OCI-LY1 (cell line): ENCODE data around the gene CIB4.

Experiments used
- H2AFZ ChIP-seq: fragments of 200-600 bp; sonication (generic), shearing (Covaris generic); 2 replicates; pipeline ENCODE4 v1.6.0; 2014; ENCODE audit warnings: antibody characterized with exemption, mild to moderate bottlenecking, low read length
- H3F3A ChIP-seq: fragments of 200-600 bp; sonication (generic), shearing (Covaris generic); 2 replicates; pipeline ENCODE4 v1.6.0; 2014; ENCODE audit warnings: mild to moderate bottlenecking, antibody characterized with exemption, low read length, moderate library complexity; ENCODE audit not compliant: insufficient read depth
- H3K27ac ChIP-seq: fragments of 200-600 bp; sonication (generic); 2 replicates; pipeline ENCODE4 v1.5.1; 2014; ENCODE audit warnings: low read length, mixed run types, mild to moderate bottlenecking, low read depth; ENCODE audit not compliant: poor library complexity, severe bottlenecking
- H3K27me3 ChIP-seq: fragments of 200-600 bp; sonication (generic); 2 replicates; pipeline ENCODE4 v1.6.0; 2014; ENCODE audit warnings: antibody characterized with exemption, mild to moderate bottlenecking, low read length, moderate library complexity; ENCODE audit not compliant: insufficient read depth
- H3K36me3 ChIP-seq: fragments of 200-600 bp; sonication (generic); 2 replicates; pipeline ENCODE4 v1.6.1; 2014; ENCODE audit warnings: mild to moderate bottlenecking, antibody characterized with exemption, low read length, moderate library complexity, mixed read lengths; ENCODE audit not compliant: insufficient read depth
- H3K4me1 ChIP-seq: fragments of 200-600 bp; sonication (generic); 2 replicates; pipeline ENCODE4 v1.5.1; 2014; ENCODE audit warnings: mild to moderate bottlenecking, low read length, moderate library complexity; ENCODE audit not compliant: insufficient read depth, severe bottlenecking
- H3K4me2 ChIP-seq: fragments of 200-600 bp; sonication (generic), shearing (Covaris generic); 2 replicates; pipeline ENCODE4 v1.6.1; 2014; ENCODE audit warnings: low read length
- H3K4me3 ChIP-seq: fragments of 200-600 bp; sonication (generic); 2 replicates; pipeline ENCODE4 v1.5.1; 2014; ENCODE audit warnings: low read length, low read depth, mild to moderate bottlenecking, mixed read lengths; ENCODE audit not compliant: poor library complexity, severe bottlenecking
- H3K79me2 ChIP-seq: fragments of 200-600 bp; shearing (Covaris generic); 2 replicates; pipeline ENCODE4 v1.6.1; 2016; ENCODE audit warnings: mixed run types, low read length, mixed read lengths; ENCODE audit not compliant: insufficient read depth
- H3K9ac ChIP-seq: fragments of 200-600 bp; sonication (generic), shearing (Covaris generic); 2 replicates; pipeline ENCODE4 v1.6.1; 2014; ENCODE audit warnings: mild to moderate bottlenecking, low read length, mixed read lengths
- H3K9me2 ChIP-seq: fragments of 200-600 bp; sonication (generic), shearing (Covaris generic); 2 replicates; pipeline ENCODE4 v1.6.1; 2014; ENCODE audit warnings: low read depth, mild to moderate bottlenecking, low read length, mixed read lengths
- H3K9me3 ChIP-seq: fragments of 200-600 bp; shearing (Covaris generic); 2 replicates; pipeline ENCODE4 v1.6.1; 2014; ENCODE audit warnings: low read length, mixed read lengths
- H4K20me1 ChIP-seq: fragments of 200-600 bp; sonication (generic), shearing (Covaris generic); 2 replicates; pipeline ENCODE4 v1.6.0; 2016; ENCODE audit warnings: mild to moderate bottlenecking, low read length; ENCODE audit not compliant: insufficient read depth
- EZH2 ChIP-seq: fragments of 200-600 bp; sonication (generic), shearing (Covaris generic); IDR thresholded peaks from 2 replicates; pipeline ENCODE4 v1.8.0; 2017; ENCODE audit warnings: borderline replicate concordance, mixed run types, mild to moderate bottlenecking, antibody characterized with exemption, low read length, moderate library complexity, mixed read lengths
- TF ChIP-seq, protein P1 (sequence below): fragments of 200-600 bp; sonication (generic), shearing (Covaris generic); IDR thresholded peaks from 2 replicates; pipeline ENCODE4 v1.5.1; 2017; ENCODE audit warnings: mild to moderate bottlenecking, antibody characterized with exemption, low read length, moderate library complexity, mixed read lengths

The CIB4 gene

DNA sequence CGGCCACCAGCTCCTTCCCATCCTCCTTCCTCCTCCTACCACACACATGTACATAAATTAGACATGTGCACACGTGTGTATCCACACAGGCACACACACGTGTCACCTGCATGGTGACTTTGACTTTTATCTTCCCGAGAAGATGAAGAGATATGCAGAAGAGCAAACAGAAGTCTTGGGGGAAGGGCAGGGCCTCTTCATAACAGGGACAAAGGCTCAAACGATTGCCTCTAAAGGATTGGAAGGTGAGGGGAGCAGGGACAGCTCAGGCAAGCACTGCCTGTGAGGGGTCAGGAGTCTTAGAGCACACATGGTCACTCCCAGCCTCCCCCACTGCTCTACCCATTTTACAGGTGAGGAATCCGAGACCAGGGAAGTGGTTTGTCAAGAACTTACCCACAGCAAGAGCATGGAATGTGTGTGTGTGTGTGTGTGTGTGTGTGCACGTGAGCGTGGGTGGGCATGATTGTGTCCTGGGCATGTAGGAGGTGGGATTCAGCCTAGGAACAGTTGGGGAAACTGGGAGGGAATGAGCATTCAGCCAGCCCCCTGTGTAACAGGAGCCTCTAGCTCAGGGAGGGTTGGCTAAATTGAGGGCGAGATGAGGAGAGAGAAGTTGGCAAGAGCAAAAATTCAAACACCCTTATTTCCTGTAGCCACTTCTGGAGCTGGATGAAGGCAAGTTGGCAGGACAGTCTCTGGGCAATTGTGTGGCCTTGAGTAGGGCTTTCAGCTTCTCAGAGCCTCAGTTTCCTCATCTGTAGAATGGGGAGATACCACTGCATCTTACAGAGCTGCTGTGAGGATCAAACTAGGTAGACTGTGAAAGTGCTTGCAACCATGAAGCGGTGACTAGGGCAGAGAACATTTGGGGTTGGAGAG, 24.2 kb downstream of the CIB4 start:
- Histone ChIP-seq H3K27ac (no peak overlapping the region), H3K9ac (no peak overlapping the region), H3K9me3 (no peaks in the 10 kb centered on the region), H4K20me1 (no peaks in the 10 kb centered on the region), H3K36me3 (no peaks in the 10 kb centered on the region), H3K4me1 (no peaks in the 10 kb centered on the region), H3K9me2 (no peaks in the 10 kb centered on the region), H3F3A (no peaks in the 10 kb centered on the region), H3K4me3 (no peak overlapping the region), H3K4me2 (no peak overlapping the region), H3K27me3 (0 out of 2 replicates have a peak, but pooled peaks cover 11% of the 10 kb centered on the region), H2AFZ (no peak overlapping the region), H3K79me2 (no peaks in the 10 kb centered on the region)
- TF ChIP-seq, protein P1, sequence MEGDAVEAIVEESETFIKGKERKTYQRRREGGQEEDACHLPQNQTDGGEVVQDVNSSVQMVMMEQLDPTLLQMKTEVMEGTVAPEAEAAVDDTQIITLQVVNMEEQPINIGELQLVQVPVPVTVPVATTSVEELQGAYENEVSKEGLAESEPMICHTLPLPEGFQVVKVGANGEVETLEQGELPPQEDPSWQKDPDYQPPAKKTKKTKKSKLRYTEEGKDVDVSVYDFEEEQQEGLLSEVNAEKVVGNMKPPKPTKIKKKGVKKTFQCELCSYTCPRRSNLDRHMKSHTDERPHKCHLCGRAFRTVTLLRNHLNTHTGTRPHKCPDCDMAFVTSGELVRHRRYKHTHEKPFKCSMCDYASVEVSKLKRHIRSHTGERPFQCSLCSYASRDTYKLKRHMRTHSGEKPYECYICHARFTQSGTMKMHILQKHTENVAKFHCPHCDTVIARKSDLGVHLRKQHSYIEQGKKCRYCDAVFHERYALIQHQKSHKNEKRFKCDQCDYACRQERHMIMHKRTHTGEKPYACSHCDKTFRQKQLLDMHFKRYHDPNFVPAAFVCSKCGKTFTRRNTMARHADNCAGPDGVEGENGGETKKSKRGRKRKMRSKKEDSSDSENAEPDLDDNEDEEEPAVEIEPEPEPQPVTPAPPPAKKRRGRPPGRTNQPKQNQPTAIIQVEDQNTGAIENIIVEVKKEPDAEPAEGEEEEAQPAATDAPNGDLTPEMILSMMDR = no peak
- TF ChIP-seq EZH2 = no peak

DNA sequence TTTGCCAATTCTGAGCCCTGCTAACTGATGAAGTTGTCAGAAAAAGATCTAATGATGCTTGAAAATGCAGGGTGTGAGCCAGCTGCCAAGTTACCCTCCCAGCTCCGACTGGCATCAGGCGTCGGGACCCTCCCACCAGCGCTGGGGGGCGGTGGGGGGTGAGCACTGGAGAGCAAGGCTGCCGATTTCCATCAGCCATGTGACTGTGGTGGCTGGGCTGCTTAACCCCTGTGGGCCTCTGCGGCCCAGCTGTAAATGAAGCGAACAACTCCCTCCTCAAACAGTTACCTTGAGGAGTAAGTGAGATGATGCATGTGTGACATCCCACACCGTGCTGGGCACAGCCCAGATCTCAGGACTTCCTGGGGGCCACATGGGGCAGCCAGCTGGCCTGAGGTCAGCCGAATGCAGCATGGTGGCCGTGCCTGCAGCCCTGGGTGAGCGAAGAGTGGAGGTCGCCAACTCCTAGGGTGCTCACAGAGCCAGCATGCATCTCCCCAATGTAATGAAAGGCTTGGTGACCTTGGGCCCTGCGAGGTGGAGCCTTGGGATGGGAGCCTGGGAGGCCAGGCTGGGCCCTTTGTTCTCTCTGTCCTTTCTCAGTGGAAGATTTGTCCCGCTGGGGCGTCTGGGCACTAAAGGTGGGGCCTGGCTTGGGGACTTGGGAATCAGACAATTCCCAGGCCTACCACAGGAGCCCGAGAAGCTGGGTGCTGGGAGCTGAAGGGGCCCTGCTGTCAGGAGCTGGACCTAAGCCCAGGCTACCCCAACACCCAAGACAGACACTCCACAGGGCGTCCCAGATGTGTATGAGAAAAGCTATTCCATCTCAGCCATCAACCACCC, 25.1 kb downstream of the CIB4 start:
- H3K9me2 ChIP-seq = no peaks in the 10 kb centered on the region
- no peak overlapping the region for H2AFZ ChIP-seq
- H3K36me3 ChIP-seq = no peaks in the 10 kb centered on the region
- no peak overlapping the region for H3K4me2 ChIP-seq
- no peaks in the 10 kb centered on the region for H3K4me1 ChIP-seq
- no peak for TF ChIP-seq EZH2
- TF ChIP-seq, protein P1 = no peak
- H3F3A ChIP-seq = no peaks in the 10 kb centered on the region
- no peak overlapping the region for H3K4me3 ChIP-seq
- H3K9me3 ChIP-seq = no peaks in the 10 kb centered on the region
- H3K27ac ChIP-seq = no peak overlapping the region
- H3K79me2 ChIP-seq = no peaks in the 10 kb centered on the region
- H3K27me3 ChIP-seq = 0 out of 2 replicates have a peak, but pooled peaks cover 11% of the 10 kb centered on the region
- H4K20me1 ChIP-seq = no peaks in the 10 kb centered on the region
- no peak overlapping the region for H3K9ac ChIP-seq

DNA sequence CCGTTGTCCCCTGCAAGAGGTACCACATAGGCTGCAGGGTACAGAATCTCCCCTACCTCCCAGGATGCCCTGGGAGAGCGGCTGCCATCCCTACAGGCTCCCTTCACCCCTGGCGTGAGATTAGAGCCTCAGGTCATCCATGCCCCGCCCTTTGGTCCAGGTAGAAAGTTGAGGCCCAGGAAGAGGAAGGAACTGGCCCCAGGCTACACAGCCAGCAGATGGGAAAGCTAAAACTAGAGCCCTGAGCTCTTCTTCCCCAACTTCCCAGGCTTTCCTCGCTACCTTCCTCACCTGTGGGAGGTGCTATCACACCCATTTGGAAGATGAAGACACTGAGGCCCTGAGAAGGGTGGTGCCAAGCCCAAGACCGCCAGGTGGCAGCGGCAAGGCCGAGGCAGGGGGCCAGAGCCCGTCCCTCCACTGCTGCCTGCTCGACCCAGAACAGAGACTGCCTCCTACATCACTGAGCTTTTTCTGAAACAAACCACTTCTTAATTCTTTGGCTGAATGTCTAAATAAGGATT, 25.8 kb downstream of the CIB4 start:
- no peaks in the 10 kb centered on the region for H3F3A ChIP-seq
- no peak overlapping the region for H2AFZ ChIP-seq
- TF ChIP-seq, protein P1 = peak; percentile 56
- TF ChIP-seq EZH2 = no peak
- H3K79me2 ChIP-seq = no peaks in the 10 kb centered on the region
- H3K4me2 ChIP-seq = no peak overlapping the region
- no peak overlapping the region for H3K4me3 ChIP-seq
- H3K36me3 ChIP-seq = no peaks in the 10 kb centered on the region
- no peaks in the 10 kb centered on the region for H4K20me1 ChIP-seq
- H3K9ac ChIP-seq = no peak overlapping the region
- no peaks in the 10 kb centered on the region for H3K9me2 ChIP-seq
- no peaks in the 10 kb centered on the region for H3K9me3 ChIP-seq
- 0 out of 2 replicates have a peak, but pooled peaks cover 11% of the 10 kb centered on the region for H3K27me3 ChIP-seq
- H3K4me1 ChIP-seq = no peaks in the 10 kb centered on the region
- H3K27ac ChIP-seq = no peak overlapping the region
